Measurements from ENCODE around the gene FBXW11.
"Not testable (repeated sequence)": the region's sequence is repeated elsewhere in the genome, so short reads cannot be mapped to it uniquely, and the experiment has no call there.

FBXW11 gene

DNA sequence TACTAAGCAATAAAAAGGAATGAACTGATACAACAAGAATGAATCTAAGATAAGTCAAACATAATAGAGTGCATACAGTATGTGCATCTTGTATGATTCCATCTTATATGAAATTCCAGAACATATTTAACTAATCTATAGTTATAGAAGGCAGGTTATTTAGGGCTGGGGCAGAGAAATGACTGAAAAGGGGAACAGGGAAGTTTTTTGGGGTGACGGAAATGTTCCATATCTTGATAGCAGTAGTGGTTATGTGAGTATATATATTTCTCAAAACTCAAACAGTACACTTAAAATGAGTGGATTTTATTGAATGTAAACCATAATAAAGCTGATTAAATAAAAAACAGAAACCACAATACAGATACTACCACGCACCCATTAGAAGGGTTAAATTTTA lies 24.6 kb downstream of the FBXW11 start:
- no peak for DNase-seq (ENCODE audit: low read depth)

DNA sequence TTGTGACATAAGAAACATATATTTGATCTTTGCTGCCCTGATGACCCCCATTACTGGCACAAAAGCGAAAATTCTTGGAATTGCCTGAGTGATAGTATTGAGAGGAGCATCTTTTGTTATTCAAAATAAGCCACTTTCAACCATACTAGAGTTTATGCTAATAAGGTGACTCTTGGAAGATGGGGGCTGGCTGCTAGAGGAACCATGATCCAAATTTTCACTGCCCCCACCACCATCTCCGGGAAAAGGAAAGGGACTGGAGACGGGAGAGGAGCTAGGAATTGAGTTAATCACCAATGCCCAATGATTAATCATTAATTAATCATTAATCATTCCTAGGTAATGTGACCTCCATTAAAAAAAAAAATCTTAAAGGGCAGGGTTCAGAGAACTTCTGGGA lies 25.6 kb downstream of the FBXW11 start:
- DNase-seq (ENCODE audit: low read depth) = no peak

DNA sequence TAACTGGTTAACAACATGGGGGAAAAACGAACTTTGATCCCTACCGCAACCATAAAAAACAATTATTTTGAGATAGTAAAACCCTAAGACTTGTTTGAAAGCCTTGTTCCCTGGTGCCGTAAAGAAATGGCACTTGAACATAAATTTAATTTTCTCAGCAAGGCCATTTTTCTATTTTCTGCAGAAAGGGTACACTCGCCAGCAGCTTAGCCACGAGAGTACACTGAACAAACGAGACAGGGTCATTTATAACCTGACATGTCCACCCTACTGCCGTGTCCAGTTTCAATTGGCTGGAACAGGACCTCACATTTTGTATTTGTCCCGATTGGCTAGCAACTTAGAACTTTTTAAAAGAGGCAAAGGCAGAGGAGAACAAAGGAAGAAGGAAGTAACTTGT lies 26.8 kb downstream of the FBXW11 start:
- DNase-seq (ENCODE audit: low read depth) = no peak

DNA sequence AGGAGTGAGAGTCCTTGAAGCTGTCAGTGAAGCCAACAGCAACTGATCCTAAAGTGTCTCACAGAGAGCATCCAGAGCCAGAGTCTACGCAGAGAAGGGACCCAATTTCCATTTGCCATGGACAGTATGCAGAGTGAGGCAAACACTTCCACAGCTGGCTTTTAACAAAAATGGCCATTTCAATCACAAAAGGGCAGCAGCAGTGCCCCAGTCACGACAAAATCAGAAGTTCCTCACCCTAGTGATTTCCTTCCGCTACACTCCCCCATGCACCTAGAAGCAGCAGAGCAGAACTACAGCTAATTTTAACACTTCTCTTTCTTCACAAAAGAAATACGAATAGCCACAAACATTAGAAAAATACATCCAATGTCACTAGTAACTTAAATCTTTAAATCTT lies 27.9 kb downstream of the FBXW11 start:
- no peak for DNase-seq (ENCODE audit: low read depth)

DNA sequence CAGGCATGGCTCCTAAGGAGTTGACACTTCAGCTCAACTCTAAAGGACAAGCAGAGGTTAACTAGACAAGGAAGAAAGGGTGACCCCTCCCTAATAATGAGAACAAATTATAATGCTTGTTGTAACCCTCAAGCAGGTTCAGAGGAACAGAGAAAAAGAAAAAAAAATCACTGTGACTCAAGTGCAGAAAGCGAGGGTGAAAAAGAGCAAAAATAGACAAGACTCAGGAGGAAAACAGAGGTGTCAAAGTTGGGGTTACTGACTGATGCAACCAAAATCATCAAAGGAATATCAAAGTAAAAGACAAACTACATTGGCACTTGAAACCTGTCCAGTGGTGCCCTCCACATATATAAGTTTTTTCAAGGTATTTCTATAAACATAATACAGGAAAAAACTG lies 28.4 kb downstream of the FBXW11 start:
- no peak for DNase-seq (ENCODE audit: low read depth)

DNA sequence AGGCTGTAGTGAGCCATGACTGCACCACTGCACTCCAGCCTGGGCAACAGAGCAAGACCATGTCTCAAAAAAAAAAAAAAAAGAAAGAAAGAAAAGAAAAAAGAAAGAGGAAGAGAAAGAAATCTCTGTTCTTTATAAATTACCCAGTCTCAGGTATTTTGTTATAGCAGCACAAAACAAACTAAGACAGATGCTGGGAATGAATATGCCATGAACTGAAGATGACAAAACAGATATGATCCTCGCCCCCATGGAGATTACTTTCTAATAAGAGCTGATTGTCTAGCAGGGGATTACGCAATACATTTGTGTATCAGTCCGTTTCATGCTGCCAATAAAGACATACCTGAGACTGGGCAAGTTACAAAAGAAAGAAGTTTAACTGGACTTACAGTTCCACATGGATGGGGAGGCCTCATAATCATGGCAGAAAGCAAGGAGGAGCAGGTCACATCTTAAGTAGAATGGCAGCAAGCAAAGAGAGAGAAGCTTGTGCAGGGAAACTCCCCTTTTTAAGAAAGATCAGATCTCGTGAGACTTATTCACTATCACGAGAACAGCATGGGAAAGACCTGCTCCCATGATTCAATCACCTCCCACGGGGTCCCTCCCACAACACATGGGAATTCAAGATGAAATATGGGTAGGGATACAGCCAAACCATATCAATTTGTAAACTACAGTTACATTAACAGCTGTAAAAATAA lies 29.0 kb downstream of the FBXW11 start:
- DNase-seq (ENCODE audit: low read depth) = not testable (repeated sequence)

DNA sequence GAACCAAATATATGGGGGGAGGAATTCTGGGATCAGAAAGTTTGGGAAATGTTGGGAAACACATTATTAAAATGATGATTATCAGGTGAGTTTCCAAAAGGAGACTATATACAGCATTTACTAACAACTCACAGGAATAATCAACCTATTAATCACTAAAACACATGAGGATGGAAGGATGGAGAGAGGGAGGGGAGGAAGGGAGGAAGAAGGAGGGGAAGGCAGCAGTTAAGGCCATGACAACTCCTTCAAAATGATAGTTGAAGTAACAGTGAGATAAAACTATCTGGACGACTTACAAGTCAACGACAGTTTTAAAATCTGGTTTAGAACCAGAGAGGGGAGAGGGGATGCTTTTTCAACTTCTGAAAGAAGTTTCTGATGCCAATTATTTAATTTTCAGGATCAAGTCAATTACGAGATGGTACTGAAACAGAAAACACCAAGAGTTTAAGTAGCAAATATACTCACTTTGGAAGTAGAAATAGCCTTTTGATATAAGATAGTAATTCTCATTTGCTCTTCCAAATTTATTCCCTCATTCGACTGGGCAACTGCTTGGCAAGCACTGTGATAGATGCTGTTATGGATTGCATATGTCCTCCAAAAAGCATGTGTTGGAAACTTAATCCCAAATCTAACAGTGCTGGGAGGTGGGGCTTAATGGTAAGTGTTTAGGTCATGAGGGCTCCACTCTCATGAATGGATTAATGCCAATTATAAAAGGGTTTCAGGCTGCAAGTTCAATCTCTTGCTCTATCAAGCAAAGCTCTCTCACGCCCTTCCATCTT lies 30.4 kb downstream of the FBXW11 start:
- no peak for DNase-seq (ENCODE audit: low read depth)

DNA sequence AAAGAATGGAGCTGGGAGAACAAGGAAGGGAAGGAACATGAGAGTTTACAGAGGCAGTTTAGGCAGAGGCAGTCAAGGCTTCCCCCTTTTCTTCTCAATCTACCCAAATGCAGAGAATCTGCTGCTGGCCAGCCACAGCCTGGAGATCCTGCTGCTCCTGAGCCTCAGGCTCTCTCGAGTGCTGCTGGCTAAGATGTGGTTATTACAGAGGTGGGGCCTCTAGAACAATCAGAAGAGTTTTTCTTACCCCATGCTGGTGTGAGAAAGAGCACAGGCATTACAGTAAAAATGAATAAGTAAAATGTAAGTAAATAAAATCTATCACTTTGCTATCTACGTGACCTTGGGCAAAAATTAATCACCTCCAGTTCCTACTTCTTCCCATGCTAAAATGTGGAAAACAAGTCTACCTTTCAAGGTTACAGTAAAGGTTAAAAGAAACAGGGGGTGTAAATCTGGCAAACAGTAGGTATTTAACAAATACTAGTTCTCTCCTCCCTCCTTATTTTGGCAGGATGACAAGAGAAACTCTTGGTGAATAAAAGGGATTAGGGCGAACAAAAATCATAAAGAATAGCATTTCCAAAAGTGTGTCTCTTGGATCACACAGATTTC lies 31.1 kb downstream of the FBXW11 start:
- DNase-seq (ENCODE audit: low read depth) = no peak

DNA sequence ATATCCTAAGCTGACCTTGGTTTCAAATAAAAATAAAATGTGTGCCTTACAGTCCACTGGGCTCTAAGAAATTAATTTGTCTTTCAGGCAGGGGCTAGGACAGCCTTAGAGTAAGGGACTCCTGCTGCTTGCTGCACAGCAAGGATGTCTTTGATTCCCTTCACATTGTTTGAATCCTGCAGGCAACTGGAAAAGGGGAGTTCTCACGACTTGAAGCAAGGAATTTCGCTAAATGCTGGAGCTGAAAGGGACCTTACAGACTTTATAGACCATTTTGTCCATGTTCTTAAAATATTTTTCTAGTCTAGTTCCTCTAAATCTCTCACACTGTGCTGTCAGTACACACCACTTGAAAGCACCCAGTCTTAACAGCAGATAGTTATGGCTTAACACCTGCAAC lies 35.6 kb downstream of the FBXW11 start:
- DNase-seq (ENCODE audit: low read depth) = no peak

DNA sequence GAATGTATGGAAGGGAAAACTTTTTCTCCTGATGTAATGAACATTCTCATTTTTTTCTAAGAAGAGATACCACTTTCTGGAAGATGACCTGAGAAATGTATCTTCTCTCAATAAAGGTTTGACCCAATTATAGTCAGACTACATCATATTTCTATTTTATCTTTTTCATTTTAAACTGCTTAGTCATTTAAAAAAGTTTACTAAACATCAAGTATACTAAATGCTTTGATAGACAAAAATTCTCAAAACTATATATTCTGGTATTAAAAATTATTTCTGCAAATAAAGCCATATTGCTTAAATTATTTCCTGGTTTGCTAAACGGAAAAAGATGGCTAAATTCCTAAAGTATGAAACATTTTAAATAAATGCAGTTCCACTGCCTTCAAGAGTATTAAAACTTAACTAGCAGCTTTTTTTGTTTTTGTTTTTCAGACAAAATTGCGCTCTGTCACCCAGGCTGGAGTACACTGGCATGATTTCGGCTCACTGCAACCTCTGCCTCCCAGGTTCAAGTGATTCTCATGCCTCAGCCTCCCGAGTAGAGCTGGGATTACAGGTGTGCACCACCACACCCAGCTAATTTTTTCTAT lies 37.1 kb downstream of the FBXW11 start:
- no peak for DNase-seq (ENCODE audit: low read depth)

DNA sequence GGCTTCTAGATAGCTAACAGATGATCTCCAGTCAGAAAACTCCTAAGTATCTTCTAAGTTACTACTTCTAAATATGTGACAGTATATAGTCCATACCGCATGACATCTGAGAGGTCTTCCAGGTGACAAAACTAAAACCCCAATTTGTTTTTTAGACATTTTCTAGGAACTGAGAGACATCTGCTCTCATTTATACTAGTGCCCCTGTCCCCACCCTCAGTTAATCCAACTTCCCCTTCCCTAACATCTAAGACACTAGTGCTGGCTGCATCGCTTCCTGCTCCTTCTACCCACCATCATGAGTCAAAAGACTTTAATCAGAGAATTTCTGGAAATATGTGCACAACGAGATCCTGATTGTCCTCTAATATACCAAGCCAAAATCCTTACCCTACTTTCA lies 37.9 kb downstream of the FBXW11 start:
- DNase-seq (ENCODE audit: low read depth) = no peak

DNA sequence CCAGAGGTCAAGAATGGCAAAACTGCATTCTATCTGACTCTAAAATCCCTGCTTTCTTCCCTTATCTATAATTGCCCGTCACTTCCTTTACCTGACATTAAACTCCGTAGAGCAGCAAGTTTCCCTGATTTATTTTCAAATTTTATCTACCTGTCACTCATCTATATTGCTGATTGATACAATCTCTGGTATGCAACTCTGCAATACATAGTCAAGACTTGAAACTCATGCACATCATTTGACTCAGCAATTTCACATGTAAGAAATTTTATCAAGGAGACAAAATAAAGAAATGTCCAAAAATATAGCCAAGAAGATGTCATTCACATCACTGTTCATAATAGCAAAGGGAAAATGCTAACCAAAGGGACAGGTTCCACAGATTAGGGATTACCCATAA lies 39.5 kb downstream of the FBXW11 start:
- DNase-seq (ENCODE audit: low read depth) = no peak

DNA sequence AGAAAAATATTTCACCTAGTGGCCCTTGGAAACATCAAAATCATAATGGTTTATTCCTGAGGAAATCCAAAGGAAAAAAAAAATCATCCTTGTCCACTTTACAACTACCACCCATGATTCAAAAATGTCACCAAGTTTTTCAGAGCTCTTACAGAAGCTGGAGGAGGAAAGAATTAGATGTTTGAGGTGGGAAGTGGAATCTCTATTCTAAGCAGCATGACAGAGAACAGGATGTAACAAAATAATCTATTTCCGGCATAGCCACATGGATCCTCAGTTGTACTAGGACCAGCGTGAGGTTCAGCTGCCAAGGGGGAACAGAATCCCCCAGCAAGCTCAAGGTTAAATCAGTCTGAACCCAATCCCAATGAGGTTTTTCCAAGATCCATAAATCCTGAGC lies 40.2 kb downstream of the FBXW11 start:
- no peak for DNase-seq (ENCODE audit: low read depth)

DNA sequence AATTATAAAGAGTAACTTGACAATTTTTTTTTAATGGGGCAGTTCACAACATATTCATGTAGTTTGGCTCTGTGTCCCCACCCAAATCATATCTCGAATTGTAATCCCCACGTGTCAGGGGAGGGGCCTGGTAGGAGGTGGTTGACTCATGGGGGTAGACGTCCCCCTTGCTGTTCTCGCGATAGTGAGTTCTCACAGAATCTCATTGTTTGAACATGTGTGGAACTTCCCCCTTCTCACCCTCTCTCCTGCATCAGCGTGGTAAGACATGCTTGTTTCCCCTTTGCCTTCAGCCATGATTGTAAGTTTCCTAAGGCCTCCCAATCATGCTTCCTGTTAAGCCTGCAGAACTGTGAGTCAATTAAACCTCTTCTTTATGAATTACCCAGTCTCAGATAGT lies 40.7 kb downstream of the FBXW11 start:
- no peak for DNase-seq (ENCODE audit: low read depth)

DNA sequence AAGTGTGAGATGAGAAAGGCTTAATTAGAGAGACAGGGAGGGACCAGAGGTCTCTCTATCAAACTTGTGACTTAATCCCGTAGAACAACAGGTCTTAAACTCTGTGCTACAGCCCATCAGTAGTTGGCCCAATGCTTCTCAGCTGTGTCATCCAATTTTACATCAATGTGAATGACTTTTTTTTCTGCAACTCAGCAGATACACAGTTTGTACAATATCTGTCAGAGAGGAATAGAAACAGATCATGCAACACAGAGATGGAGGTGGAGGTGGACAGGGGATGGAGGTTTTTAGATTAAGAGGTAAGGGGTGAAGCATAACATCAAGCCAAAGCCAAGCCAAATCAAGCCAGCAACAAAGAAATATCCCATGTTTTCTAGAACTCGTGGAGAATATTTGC lies 43.0 kb downstream of the FBXW11 start:
- no peak for DNase-seq (ENCODE audit: low read depth)

DNA sequence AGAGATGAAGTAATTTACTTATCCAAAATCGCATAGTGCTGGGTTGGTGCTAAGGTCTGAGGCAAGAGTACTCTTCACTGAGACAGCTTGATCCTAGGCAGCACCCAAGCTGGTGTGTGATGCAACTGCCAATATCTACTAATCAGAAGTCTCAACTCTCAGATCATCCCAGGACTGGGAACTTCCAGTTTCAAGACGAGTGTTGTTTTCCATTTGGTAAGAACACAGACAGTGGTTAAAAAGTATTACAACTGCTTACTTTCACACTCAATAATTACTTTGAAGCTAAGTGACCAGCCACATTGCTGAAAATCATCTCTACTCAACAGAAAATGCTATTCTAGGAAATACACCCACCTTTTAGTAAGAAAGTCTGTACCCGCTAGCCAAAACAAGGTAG lies 45.3 kb downstream of the FBXW11 start:
- DNase-seq (ENCODE audit: low read depth) = no peak

DNA sequence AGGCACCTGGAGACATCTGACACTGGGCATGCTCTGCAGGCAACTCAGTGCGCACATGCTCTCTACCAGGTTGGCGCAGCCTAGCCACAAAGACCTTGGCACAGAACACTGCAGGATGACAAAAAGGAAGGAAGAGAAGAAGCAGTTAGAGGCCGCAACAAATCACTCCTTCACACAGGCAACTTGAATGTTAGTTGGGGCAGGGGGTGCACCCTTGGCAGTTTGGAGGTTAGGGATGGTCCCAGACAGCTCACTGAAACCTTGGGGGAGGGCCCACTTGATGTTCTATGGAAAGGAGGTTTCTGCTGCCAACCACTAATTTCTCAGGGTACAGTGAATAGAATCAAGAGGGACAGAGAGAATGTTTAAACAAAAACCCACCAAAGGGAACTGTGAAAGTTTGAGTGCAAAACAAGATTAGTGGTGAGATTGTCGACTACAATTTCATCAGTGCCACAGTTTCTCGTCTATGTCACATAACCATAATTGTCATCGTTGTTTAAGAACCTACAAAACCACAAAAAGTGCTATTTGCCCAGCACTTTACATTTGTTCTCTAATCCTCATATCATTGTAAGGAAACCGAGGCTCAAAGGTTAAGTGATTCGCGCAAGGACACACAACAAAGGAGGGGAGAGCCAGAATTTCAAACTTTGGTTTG lies 48.7 kb downstream of the FBXW11 start:
- DNase-seq (ENCODE audit: low read depth) = no peak

DNA sequence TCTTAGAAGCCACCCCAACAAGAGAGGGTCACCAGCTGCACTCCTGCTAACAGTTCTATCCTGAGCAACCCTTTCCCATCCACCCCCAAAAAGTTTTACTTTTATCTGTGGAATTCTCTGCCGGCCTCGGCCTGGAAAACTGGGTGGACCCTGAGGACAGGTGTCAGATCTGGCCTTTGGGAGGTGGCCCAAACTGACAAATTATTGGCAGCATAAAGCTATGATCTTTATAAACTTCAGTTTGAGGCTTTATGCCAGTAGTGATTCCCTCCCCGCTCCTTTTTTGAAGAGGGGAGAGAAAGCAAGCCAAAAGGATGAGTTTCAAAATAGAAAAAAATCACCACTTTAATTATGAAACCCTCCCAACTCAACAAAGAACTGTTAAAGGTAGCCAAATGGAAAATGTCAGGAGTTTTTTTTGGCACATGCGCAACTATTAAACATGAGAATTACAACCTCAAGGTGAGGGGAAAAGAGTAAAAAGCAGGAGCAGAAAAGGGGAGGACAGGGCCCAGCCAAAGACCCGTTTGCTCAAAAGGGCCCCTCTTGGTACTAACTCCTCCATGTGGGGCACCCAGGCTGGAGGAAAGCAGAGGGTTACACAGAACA lies 49.4 kb downstream of the FBXW11 start:
- no peak for DNase-seq (ENCODE audit: low read depth)

DNA sequence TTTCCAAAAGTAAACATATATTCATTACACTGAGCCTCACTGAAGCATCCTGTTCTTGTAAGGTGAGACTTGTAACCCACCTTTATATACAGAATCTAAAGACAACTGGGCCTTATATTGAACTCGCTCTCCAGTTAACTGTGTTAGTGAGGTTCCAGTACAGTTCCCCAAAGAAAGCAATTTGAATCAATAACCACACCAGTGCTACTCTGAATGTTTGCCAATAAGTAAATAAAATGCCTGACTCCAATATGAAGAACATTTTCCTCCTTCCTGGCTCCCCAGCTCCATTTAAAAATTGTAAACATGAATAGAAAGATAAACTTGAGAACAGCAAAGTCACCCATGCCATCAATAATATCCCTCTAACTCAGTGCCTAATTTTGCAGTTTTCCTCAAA lies 50.1 kb downstream of the FBXW11 start:
- no peak for DNase-seq (ENCODE audit: low read depth)

DNA sequence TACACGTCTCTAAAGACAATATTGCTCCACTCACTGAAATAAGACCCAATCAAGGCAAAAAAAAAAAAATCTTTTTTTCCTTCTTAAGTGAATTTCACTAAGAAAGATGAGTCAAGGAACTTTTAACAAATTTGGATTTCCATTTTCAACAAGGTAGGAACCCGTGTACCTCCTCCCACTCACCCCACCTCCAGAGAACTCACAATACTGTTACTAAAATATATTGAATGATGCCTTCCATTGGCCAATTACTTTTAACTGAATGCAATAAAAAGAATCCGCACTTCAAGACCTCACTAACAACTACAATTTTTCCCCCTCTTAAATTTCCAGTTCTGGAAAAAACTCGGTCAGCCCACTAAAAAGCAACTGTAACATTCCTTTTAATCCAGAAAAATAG lies 50.7 kb downstream of the FBXW11 start:
- no peak for DNase-seq (ENCODE audit: low read depth)

DNA sequence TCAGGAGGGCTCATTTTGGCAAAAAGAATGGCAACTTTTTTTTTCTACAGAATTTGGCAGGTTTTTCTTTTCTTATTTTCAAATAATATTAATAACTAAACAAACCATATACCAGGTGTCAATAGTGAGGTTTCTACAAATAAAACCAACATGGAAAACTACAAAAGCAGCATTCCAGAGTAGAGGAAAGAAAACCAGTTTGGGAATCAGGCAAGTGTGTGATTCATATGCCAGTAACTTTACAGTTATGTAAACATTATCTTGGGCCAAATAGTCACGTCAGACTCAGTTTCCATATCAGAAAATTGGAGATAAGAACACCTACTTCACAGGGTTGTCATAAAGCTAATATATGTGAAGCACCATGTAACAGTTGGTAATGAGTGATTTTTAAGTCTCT lies 51.7 kb downstream of the FBXW11 start:
- DNase-seq (ENCODE audit: low read depth) = no peak
